ENCODE data around the gene SCP2.
A peak's percentile ranks its signal among the peaks of the same experiment; 100 is the strongest.

The SCP2 gene

GRCh38 chr1:53088616-53089300 is 161.7 kb downstream of the SCP2 start:
- Histone ChIP-seq H3K9me3 (ENCODE audit: severe bottlenecking) (no peaks in the 10 kb centered on the region), H3K27me3 (ENCODE audit: insufficient read depth, low read depth, severe bottlenecking) (no peaks in the 10 kb centered on the region), H3K27ac (peak overlapping the region; percentile 92), H3K36me3 (peaks cover 72% of the 10 kb centered on the region), H3K4me3 (ENCODE audit: low read depth, low read length) (no peak overlapping the region)
- TF ChIP-seq CTCF (IDR thresholded peaks at IDR 0.05; ENCODE audit: low read depth, low read length): 0 out of 2 replicates have a peak, but pooled peaks have one; percentile 4
- DNase-seq: peak; percentile 75

DNA sequence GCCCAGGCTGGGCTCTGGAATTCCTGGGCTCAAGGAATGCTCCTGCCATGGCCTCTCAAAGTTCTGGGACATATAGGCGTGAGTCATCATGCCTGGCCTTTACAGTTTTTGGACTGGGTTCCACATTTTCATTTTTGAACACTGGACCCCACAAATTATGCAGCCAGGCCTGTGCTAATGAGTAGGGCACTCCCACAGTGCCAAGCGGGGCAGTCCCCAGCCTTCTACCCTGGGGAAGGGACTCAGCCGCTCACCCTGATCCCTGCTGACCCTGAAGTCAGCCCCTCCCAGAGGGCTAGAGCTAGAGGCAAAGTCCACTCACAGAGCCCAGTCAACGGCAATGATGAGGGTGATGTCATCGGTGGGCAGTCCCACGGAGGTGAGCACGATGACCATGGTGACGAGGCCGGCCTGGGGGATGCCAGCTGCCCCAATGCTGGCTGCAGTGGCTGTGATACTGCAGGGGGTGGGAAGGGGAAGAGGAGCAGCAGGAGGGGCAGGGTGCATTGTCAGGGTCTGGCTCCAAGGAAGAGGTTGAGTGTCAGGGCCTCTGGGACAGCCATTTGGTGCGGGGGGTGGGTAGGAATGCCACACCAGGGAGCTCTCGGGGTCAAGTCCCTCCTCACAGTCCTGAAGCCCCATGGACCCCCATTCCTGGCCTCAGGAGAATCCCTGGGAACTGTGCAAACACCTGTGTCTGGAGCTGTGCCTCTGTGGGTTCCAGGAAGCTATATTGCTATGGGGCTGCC is 162.6 kb downstream of the SCP2 start:
- Histone ChIP-seq H3K4me3 (ENCODE audit: low read depth, low read length) (no peak overlapping the region), H3K27ac (peak overlapping the region; percentile 92)

GRCh38 chr1:53090227-53091147 is 163.4 kb downstream of the SCP2 start:
- Histone ChIP-seq H3K27me3 (ENCODE audit: insufficient read depth, low read depth, severe bottlenecking) (no peaks in the 10 kb centered on the region), H3K4me3 (ENCODE audit: low read depth, low read length) (no peak overlapping the region), H3K9me3 (ENCODE audit: severe bottlenecking) (no peaks in the 10 kb centered on the region), H3K36me3 (peaks cover 84% of the 10 kb centered on the region), H3K27ac (peak overlapping the region; percentile 92)
- TF ChIP-seq CTCF (IDR thresholded peaks at IDR 0.05; ENCODE audit: low read depth, low read length): no peak
- DNase-seq: peak; percentile 49

More for the DNA sequence above, 162.6 kb downstream of the SCP2 start:
- Histone ChIP-seq H3K9me3 (ENCODE audit: severe bottlenecking) (no peaks in the 10 kb centered on the region), H3K36me3 (peaks cover 81% of the 10 kb centered on the region), H3K27me3 (ENCODE audit: insufficient read depth, low read depth, severe bottlenecking) (no peaks in the 10 kb centered on the region)
- no peak for TF ChIP-seq CTCF (IDR thresholded peaks at IDR 0.05; ENCODE audit: low read depth, low read length)
- peak; percentile 32 for DNase-seq

GRCh38 chr1:53091841-53092645 is 165.0 kb downstream of the SCP2 start:
- H3K9me3 ChIP-seq (ENCODE audit: severe bottlenecking): no peaks in the 10 kb centered on the region
- peaks cover 70% of the 10 kb centered on the region for H3K36me3 ChIP-seq
- H3K4me3 ChIP-seq (ENCODE audit: low read depth, low read length): no peak overlapping the region
- TF ChIP-seq CTCF (IDR thresholded peaks at IDR 0.05; ENCODE audit: low read depth, low read length): no peak
- H3K27me3 ChIP-seq (ENCODE audit: insufficient read depth, low read depth, severe bottlenecking): no peaks in the 10 kb centered on the region
- DNase-seq: no peak
- peak overlapping the region; percentile 92 for H3K27ac ChIP-seq

Data from WERI-Rb-1 (cell line).